H1 (cell line): ENCODE data around the gene ITIH1. TPM values are rescaled to one million over a fixed set of nuclear protein-coding genes. Genes with fewer than 3 reads are reported as not detected.

Source experiments
- CTCF ChIA-PET: fragments of 300-600 bp; sonication (Branson Sonifier 250); formaldehyde crosslinking; loops from one replicate; lab custom pipeline; 2021; ENCODE audit not compliant: partially characterized antibody; lab: Charles Lee
- POLR2A ChIA-PET: fragments of 300-600 bp; sonication (Branson Sonifier 250); formaldehyde crosslinking; loops from one replicate; lab custom pipeline; 2021; ENCODE audit warnings: inconsistent platforms; ENCODE audit not compliant: partially characterized antibody; lab: Charles Lee
- DNase-seq, 2 experiments: peaks; one replicate each; pipeline versions ENCODE4 v3.0.0 to v3.0.0-alpha.2; 2010 to 2022; ENCODE audit warnings: low spot score in 2 of 2, low read depth in 1 of 2, mixed read lengths in 1 of 2
- FAIRE-seq: peaks from 2 replicates; lab custom pipeline; 2011; peaks lifted over from hg19 to GRCh38; lab: Jason Lieb, UNC
- H2AFZ ChIP-seq: 2 replicates; pipeline ENCODE4 v1.8.1; 2012; ENCODE audit warnings: low read length, inconsistent platforms
- H2AK5ac ChIP-seq: 2 replicates; pipeline ENCODE4 v1.6.1; 2013; ENCODE audit warnings: low read depth, low read length
- H2BK120ac ChIP-seq: replicated peaks from 2 replicates; pipeline ENCODE3; 2013; ENCODE audit warnings: low read depth, low read length, inconsistent platforms
- H2BK12ac ChIP-seq: 2 replicates; pipeline ENCODE4 v1.6.1; 2013; ENCODE audit warnings: low read depth, low read length
- H2BK15ac ChIP-seq: 2 replicates; pipeline ENCODE4 v1.6.1; 2013; ENCODE audit warnings: low read length
- H2BK20ac ChIP-seq: 2 replicates; pipeline ENCODE4 v1.6.1; 2013; ENCODE audit warnings: low read length
- H2BK5ac ChIP-seq: 2 replicates; pipeline ENCODE4 v1.6.1; 2013; ENCODE audit warnings: low read depth, low read length
- H3K14ac ChIP-seq: 2 replicates; pipeline ENCODE4 v1.6.1; 2013; ENCODE audit warnings: inconsistent platforms; ENCODE audit not compliant: insufficient read length
- H3K18ac ChIP-seq: 2 replicates; pipeline ENCODE4 v1.6.1; 2013; ENCODE audit warnings: low read length; ENCODE audit errors: extremely low read depth
- H3K23ac ChIP-seq: 2 replicates; pipeline ENCODE4 v1.6.1; 2013; ENCODE audit warnings: inconsistent platforms; ENCODE audit not compliant: insufficient read length
- H3K23me2 ChIP-seq: 2 replicates; pipeline ENCODE4 v1.6.1; 2013; ENCODE audit warnings: low read depth, low read length
- H3K27ac ChIP-seq: 2 replicates; pipeline ENCODE4 v1.6.1; 2011; ENCODE audit warnings: low read depth, low read length, inconsistent platforms
- H3K27me3 ChIP-seq, 4 experiments: replicated peaks in 1 of 4; 1 replicate in 1 of 4; 2 replicates in 3 of 4; pipeline versions ENCODE4 v1.6.1 to v1.8.1; 2011 to 2013; ENCODE audit warnings: low read length in 3 of 4, mild to moderate bottlenecking in 3 of 4, inconsistent platforms in 2 of 4, mixed read lengths in 2 of 4, moderate library complexity in 1 of 4; ENCODE audit not compliant: control insufficient read depth in 3 of 4, insufficient read depth in 3 of 4; ENCODE audit errors: extremely low read depth in 1 of 4
- H3K36me3 ChIP-seq, 4 experiments: 2 replicates each; pipeline versions ENCODE4 v1.6.1 to v1.8.1; 2011 to 2013; ENCODE audit warnings: mild to moderate bottlenecking in 4 of 4, low read length in 3 of 4, moderate library complexity in 2 of 4, control low read depth in 1 of 4, inconsistent platforms in 1 of 4; ENCODE audit not compliant: insufficient read depth in 4 of 4, control insufficient read depth in 2 of 4
- H3K4ac ChIP-seq: replicated peaks from 2 replicates; pipeline ENCODE3; 2013; ENCODE audit warnings: low read length, low read depth, mixed read lengths, inconsistent platforms; ENCODE audit not compliant: insufficient read length
- H3K4me1 ChIP-seq, 4 experiments: replicated peaks in 1 of 4; 1 replicate in 1 of 4; 2 replicates in 3 of 4; pipeline versions ENCODE4 v1.6.1 to v1.8.1; 2011 to 2013; ENCODE audit warnings: low read length in 3 of 4, inconsistent platforms in 2 of 4, mixed read lengths in 1 of 4; ENCODE audit not compliant: insufficient read depth in 4 of 4, control insufficient read depth in 3 of 4
- H3K4me2 ChIP-seq, 2 experiments: 2 replicates each; pipeline versions ENCODE4 v1.6.1 to v1.8.1; 2011 to 2013; ENCODE audit warnings: low read depth in 2 of 2, low read length in 2 of 2, control low read depth in 1 of 2, inconsistent platforms in 1 of 2, mild to moderate bottlenecking in 1 of 2; ENCODE audit not compliant: insufficient read depth in 1 of 2
- H3K4me3 ChIP-seq, 4 experiments: fragments of 200-600, 300-600 bp in 1 of 4; sonication (generic), shearing (Covaris generic), sonication (Bioruptor Twin) in 1 of 4; 2 replicates each; pipeline versions ENCODE4 v1.5.1 to v1.8.1; 2011 to 2016; ENCODE audit warnings: low read length in 4 of 4, low read depth in 3 of 4, control low read depth in 2 of 4, inconsistent platforms in 2 of 4, mild to moderate bottlenecking in 2 of 4, mixed read lengths in 1 of 4, moderate library complexity in 1 of 4; ENCODE audit not compliant: insufficient read depth in 2 of 4; ENCODE audit errors: extremely low read depth in 1 of 4
- H3K56ac ChIP-seq: replicated peaks from 2 replicates; pipeline ENCODE3; 2013; ENCODE audit warnings: low read depth, mild to moderate bottlenecking, mixed read lengths, low read length, inconsistent platforms; ENCODE audit not compliant: insufficient read length
- H3K79me1 ChIP-seq: 2 replicates; pipeline ENCODE4 v1.6.1; 2013; ENCODE audit warnings: low read depth, low read length, control low read depth
- H3K79me2 ChIP-seq, 2 experiments: 2 replicates each; pipeline versions ENCODE4 v1.6.1 to v1.8.1; 2012 to 2013; ENCODE audit warnings: low read length in 2 of 2, mild to moderate bottlenecking in 2 of 2, inconsistent platforms in 1 of 2; ENCODE audit not compliant: insufficient read depth in 2 of 2, control insufficient read depth in 1 of 2
- H3K9ac ChIP-seq, 4 experiments: replicated peaks in 1 of 4; 1 replicate in 1 of 4; 2 replicates in 3 of 4; pipeline versions ENCODE4 v1.6.1 to v1.8.1; 2011 to 2013; ENCODE audit warnings: low read depth in 3 of 4, low read length in 3 of 4, control low read depth in 2 of 4, mild to moderate bottlenecking in 2 of 4, moderate library complexity in 2 of 4, inconsistent platforms in 1 of 4; ENCODE audit errors: extremely low read depth in 1 of 4
- H3K9me3 ChIP-seq, 2 experiments: 2 replicates each; pipeline versions ENCODE4 v1.6.1 to v1.8.1; 2012 to 2013; ENCODE audit warnings: mild to moderate bottlenecking in 2 of 2, moderate library complexity in 2 of 2, control low read depth in 1 of 2, inconsistent platforms in 1 of 2, low read depth in 1 of 2, low read length in 1 of 2, mixed read lengths in 1 of 2; ENCODE audit not compliant: insufficient read depth in 2 of 2
- H4K20me1 ChIP-seq, 2 experiments: replicated peaks in 1 of 2; 2 replicates each; pipeline versions ENCODE3 to v1.8.1; 2011 to 2013; ENCODE audit warnings: inconsistent platforms in 2 of 2, low read length in 2 of 2, mild to moderate bottlenecking in 1 of 2; ENCODE audit not compliant: insufficient read depth in 2 of 2, control insufficient read depth in 1 of 2
- H4K5ac ChIP-seq: 2 replicates; pipeline ENCODE4 v1.6.1; 2013; ENCODE audit warnings: low read length, low read depth, mixed read lengths, inconsistent platforms; ENCODE audit not compliant: insufficient read length
- H4K8ac ChIP-seq: 2 replicates; pipeline ENCODE4 v1.8.0; 2013; ENCODE audit warnings: mild to moderate bottlenecking, moderate library complexity, low read length, inconsistent platforms; ENCODE audit not compliant: insufficient read depth; ENCODE audit errors: extremely low read depth
- H4K91ac ChIP-seq: replicated peaks from 2 replicates; pipeline ENCODE3; 2013; ENCODE audit warnings: low read length, mixed read lengths, inconsistent platforms; ENCODE audit not compliant: insufficient read length
- ASH2L ChIP-seq: fragments of 200-600, 300-600 bp; sonication (generic); IDR thresholded peaks from one replicate; pipeline ENCODE4 v1.7.1; 2017; ENCODE audit warnings: low read length
- CBX8 ChIP-seq: fragments of 300-800, 300-1000 bp; sonication (generic); IDR thresholded peaks from 2 replicates; pipeline ENCODE4 v1.7.1; 2016; ENCODE audit warnings: low read depth, low read length, borderline replicate concordance
- HDAC2 ChIP-seq, 2 experiments: fragments of 300-600 bp in 1 of 2; sonication (generic) in 1 of 2; IDR thresholded peaks; 2 replicates each; pipeline ENCODE4 v1.6.1; 2011 to 2012; ENCODE audit warnings: low read depth in 2 of 2, low read length in 2 of 2, mild to moderate bottlenecking in 2 of 2, moderate library complexity in 2 of 2, borderline replicate concordance in 1 of 2, inconsistent platforms in 1 of 2
- HDAC6 ChIP-seq: IDR thresholded peaks from one replicate; pipeline ENCODE4 v1.7.1; 2012; ENCODE audit warnings: low read depth, mild to moderate bottlenecking, inconsistent platforms, low read length, moderate library complexity
- KDM4A ChIP-seq: IDR thresholded peaks from one replicate; pipeline ENCODE4 v1.7.1; 2012; ENCODE audit warnings: low read depth, mild to moderate bottlenecking, moderate library complexity, low read length, inconsistent platforms; ENCODE audit not compliant: severe bottlenecking
- SIN3A ChIP-seq, 2 experiments: IDR thresholded peaks in 1 of 2; conservative IDR thresholded peaks in 1 of 2; 2 replicates each; pipeline ENCODE4 v1.6.1; 2011 to 2012; ENCODE audit warnings: low read length in 2 of 2, improper control_type of control experiment in 1 of 2, low read depth in 1 of 2, mild to moderate bottlenecking in 1 of 2
- SP4 ChIP-seq: IDR thresholded peaks from 2 replicates; pipeline ENCODE4 v1.6.1; 2012; ENCODE audit warnings: low read length, inconsistent platforms
- WGBS, 2 experiments: shearing (Covaris generic) in 1 of 2; methylation state at CpG; one replicate each; pipeline versions ENCODE4 v1.1.6 to v1.1.7; 2013 to 2015; ENCODE audit warnings: low lambda C conversion rate in 2 of 2, mixed read lengths in 2 of 2, inconsistent platforms in 1 of 2, low coverage in 1 of 2, missing lambda C conversion rate in 1 of 2; ENCODE audit not compliant: insufficient replicate concordance in 2 of 2, insufficient coverage in 1 of 2, insufficient read length in 1 of 2; ENCODE audit errors: extremely low coverage in 1 of 2, missing lambda C conversion rate in 1 of 2; 5-methylcytosine and 5-hydroxymethylcytosine counted together
- polyA plus RNA-seq, 7 experiments: library from polyadenylated mRNA; depleted of rRNA in 3 of 7; stranded (reverse) in 5 of 7; unstranded in 2 of 7; fragments of >200 nt in 5 of 7; fragments of 200-250 nt in 2 of 7; gene quantifications; 1 replicate in 5 of 7; 2 replicates in 1 of 7; 4 replicates in 1 of 7; pipeline versions ENCODE4 v1.2.1 to v1.2.3, GENCODE V29; 2011 to 2013; ENCODE audit warnings: missing spikeins in 2 of 7, mixed read lengths in 2 of 7
- total RNA-seq: library from RNA; stranded (reverse); fragmentation: NEBNext Ultra II Directional; extraction: Animal tissue kit (Norgen Biotek cat#: 25700); gene quantifications from 2 replicates; pipeline ENCODE4 v1.2.1, GENCODE V29; 2021

The ITIH1 gene
- total and polyA plus RNA-seq, 2 of the 8 experiments (the other 6 are each of a cell fraction or from before 2014, with no cell fraction given), result not detected

DNA sequence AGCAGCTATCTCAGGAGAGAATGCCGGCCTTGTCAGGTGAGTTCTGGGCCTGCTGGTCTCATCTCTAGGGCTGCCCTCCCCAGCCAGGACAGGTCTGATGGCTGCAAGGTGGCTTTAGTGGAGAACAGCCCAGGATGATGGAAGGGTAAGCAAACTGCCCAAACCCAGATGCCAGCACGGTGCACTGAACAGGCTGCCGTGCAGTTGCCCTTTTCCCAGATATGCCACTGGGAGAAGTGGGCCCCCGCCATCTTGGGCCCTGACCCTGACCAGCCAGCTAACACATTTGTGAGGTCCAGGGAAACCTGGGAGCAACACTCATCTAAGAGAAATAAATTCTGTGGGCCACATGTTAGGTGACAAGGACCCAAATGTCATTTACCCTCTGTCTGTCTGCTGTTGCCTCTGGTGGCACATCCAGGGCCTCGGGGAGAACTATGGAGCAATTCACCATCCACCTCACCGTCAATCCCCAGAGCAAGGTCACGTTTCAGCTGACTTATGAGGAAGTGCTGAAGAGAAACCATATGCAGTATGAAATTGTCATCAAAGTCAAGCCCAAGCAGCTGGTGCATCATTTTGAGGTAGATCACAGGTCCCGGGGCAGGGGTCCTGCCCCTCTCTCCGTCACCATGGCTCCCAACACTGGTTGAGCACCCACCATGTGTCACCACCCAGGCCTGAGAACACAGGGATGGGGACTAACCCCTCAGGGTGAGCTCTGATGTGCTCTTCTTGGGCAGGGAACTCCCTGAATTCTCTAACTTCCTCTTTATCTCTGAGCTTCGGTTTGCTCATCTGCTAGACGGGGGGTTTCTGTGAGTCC lies 1.8 kb downstream of the ITIH1 start:
- no peak overlapping the region for H2BK12ac ChIP-seq
- H3K18ac ChIP-seq, result no peak overlapping the region
- H3K4ac ChIP-seq, result no peak overlapping the region
- no peaks in the 10 kb centered on the region; a peak in 1 of 7 replicates for H3K27me3 ChIP-seq
- H4K20me1 ChIP-seq, result no peaks in the 10 kb centered on the region
- ChIA-PET CTCF (interaction anchor here (0.8 to 4.3 kb wide), 4 partner anchors 9 to 41 kb away, joined by 4 to 21 read pairs (median 8); no protein-coding TSS in a partner anchor), POLR2A (interaction anchor here (1.4 to 1.8 kb wide), 2 partner anchors 8 to 9 kb away, joined by 4 to 10 read pairs; partner anchors contain the start of gene NEK4)
- H2AK5ac ChIP-seq, result no peak overlapping the region
- no peak for DNase-seq
- FAIRE-seq, result no peak
- no peaks in the 10 kb centered on the region; a peak in 1 of 8 replicates for H3K36me3 ChIP-seq
- no peaks in the 10 kb centered on the region for H3K23me2 ChIP-seq
- no peak overlapping the region for H2AFZ ChIP-seq
- WGBS, 2 experiments, result 95% methylated on average over 11 of the region's 11 CpGs; no CpG with 5 or more reads in 1 of the 2 experiments
- H3K79me2 ChIP-seq, result no peaks in the 10 kb centered on the region
- no peaks in the 10 kb centered on the region for H3K9me3 ChIP-seq
- no peak overlapping the region for H3K27ac ChIP-seq
- no peak overlapping the region for H2BK5ac ChIP-seq
- TF ChIP-seq KDM4A, result no peak
- no peak for TF ChIP-seq CBX8
- no peak for TF ChIP-seq SP4
- no peak for TF ChIP-seq HDAC2 (IDR thresholded peaks at IDR 0.05; ENCODE audit: borderline replicate concordance in 1 of 2, low read depth in 2 of 2, low read length in 2 of 2)
- no peak for TF ChIP-seq ASH2L
- TF ChIP-seq SIN3A (conservative IDR thresholded peaks at IDR 0.05 in 1 of 2, IDR thresholded peaks at IDR 0.05 in 1 of 2; ENCODE audit: low read depth in 1 of 2, low read length in 2 of 2), result no peak
- TF ChIP-seq HDAC6, result no peak
- H3K4me1 ChIP-seq, result peaks cover 0 to 8% (median 0%) of the 10 kb centered on the region in 4 experiments; a peak in 1 of 7 replicates
- no peaks in the 10 kb centered on the region for H3K79me1 ChIP-seq
- H3K14ac ChIP-seq, result no peak overlapping the region
- H4K91ac ChIP-seq, result no peak overlapping the region
- no peak overlapping the region for H2BK20ac ChIP-seq
- H2BK15ac ChIP-seq, result no peak overlapping the region
- no peak overlapping the region for H3K9ac ChIP-seq
- H4K8ac ChIP-seq, result no peak overlapping the region
- no peak overlapping the region for H2BK120ac ChIP-seq
- no peak overlapping the region for H3K4me3 ChIP-seq
- no peak overlapping the region for H3K56ac ChIP-seq
- no peak overlapping the region for H4K5ac ChIP-seq
- no peak overlapping the region for H3K4me2 ChIP-seq
- H3K23ac ChIP-seq, result no peak overlapping the region
